PFSK-1 (cell line): ENCODE data around the gene ST8SIA6.

Experiments used
- FOXP2 ChIP-seq: optimal IDR thresholded peaks from 2 replicates; pipeline ENCODE3; 2011; ENCODE audit warnings: borderline replicate concordance, control low read depth, inconsistent platforms; ENCODE audit not compliant: insufficient read depth; ENCODE audit errors: extremely low read length, extremely low read depth
- TF ChIP-seq, protein P1 (sequence below), 2 experiments: IDR thresholded peaks; 2 replicates each; pipeline versions ENCODE4 v1.6.1 to v1.8.0; 2011 to 2012; ENCODE audit warnings: low read depth in 2 of 2, low read length in 2 of 2, control low read depth in 1 of 2, inconsistent platforms in 1 of 2, mild to moderate bottlenecking in 1 of 2, moderate library complexity in 1 of 2; ENCODE audit not compliant: insufficient read depth in 1 of 2

DNA sequence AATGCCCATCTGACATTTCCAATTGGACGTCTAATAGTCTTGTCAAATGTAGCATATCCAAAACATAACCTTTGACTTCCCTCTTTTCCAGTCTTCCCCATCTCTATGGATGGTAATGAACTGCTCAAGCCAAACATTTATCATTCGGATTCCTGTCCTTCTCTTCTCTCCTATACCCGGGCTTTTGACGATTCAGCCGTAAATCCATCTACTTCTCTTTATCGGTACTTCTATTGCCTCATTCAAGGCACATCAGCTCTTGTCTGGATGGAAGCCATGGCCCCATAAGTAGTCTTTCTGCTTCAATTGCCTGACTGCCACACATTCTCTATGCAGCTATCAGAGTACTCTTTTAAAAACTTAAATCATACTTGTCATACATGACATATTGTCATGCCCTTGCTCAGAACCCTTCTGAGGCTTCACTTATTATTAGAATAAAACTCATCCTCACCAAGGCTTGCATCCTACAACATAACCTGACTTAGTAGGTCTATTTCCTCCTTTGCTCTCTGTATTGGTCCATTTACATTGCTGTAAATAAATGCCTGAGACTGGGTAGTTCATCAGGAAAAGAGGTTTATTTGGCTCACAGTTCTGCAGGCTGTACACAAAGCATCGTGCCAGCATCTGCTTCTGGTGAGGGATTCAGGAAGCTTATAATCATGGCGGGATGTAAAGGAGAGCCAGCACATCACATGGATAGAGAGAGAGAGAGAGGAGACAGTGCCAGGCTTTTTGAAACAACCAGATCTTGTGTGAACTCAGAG, 37.8 kb downstream of the ST8SIA6 start:
- TF ChIP-seq, protein P1, sequence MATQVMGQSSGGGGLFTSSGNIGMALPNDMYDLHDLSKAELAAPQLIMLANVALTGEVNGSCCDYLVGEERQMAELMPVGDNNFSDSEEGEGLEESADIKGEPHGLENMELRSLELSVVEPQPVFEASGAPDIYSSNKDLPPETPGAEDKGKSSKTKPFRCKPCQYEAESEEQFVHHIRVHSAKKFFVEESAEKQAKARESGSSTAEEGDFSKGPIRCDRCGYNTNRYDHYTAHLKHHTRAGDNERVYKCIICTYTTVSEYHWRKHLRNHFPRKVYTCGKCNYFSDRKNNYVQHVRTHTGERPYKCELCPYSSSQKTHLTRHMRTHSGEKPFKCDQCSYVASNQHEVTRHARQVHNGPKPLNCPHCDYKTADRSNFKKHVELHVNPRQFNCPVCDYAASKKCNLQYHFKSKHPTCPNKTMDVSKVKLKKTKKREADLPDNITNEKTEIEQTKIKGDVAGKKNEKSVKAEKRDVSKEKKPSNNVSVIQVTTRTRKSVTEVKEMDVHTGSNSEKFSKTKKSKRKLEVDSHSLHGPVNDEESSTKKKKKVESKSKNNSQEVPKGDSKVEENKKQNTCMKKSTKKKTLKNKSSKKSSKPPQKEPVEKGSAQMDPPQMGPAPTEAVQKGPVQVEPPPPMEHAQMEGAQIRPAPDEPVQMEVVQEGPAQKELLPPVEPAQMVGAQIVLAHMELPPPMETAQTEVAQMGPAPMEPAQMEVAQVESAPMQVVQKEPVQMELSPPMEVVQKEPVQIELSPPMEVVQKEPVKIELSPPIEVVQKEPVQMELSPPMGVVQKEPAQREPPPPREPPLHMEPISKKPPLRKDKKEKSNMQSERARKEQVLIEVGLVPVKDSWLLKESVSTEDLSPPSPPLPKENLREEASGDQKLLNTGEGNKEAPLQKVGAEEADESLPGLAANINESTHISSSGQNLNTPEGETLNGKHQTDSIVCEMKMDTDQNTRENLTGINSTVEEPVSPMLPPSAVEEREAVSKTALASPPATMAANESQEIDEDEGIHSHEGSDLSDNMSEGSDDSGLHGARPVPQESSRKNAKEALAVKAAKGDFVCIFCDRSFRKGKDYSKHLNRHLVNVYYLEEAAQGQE (IDR thresholded peaks at IDR 0.05; ENCODE audit: insufficient read depth in 1 of 2, low read depth in 2 of 2, low read length in 2 of 2): no peak
- TF ChIP-seq FOXP2: no peak
